PC-9 (cell line): ENCODE results near the gene ZC3H14. TPM values are rescaled to one million over a fixed set of nuclear protein-coding genes. Genes with fewer than 3 reads are reported as not detected.
A peak's percentile ranks its signal among the peaks of the same experiment; 100 is the strongest.

Source experiments
- BruUV-seq: library from RNA; stranded (reverse); fragments of 400-500 nt; replicated peaks from 2 replicates; lab custom pipeline; 2021; lab: Mats Ljungman, UMichigan
- CTCF ChIA-PET: fragments of 300-600 bp; sonication (Branson Sonifier 250); formaldehyde crosslinking; loops from one replicate; lab custom pipeline; 2022; ENCODE audit warnings: antibody characterized with exemption; lab: Charles Lee
- POLR2A ChIA-PET: fragments of 300-600 bp; sonication (Branson Sonifier 250); formaldehyde crosslinking; loops from one replicate; lab custom pipeline; 2022; ENCODE audit warnings: antibody characterized with exemption; ENCODE audit not compliant: unreplicated experiment; lab: Charles Lee
- DNase-seq, 2 experiments: peaks; one replicate each; pipeline versions ENCODE4 v3.0.0 to v3.0.0-alpha.2; 2015 to 2022; ENCODE audit warnings: mixed read lengths in 1 of 2
- H2AFZ ChIP-seq: fragments of 200-600 bp; sonication (generic); 2 replicates; pipeline ENCODE4 v1.8.1; 2017; ENCODE audit warnings: antibody characterized with exemption
- H3F3A ChIP-seq: fragments of 200-600 bp; sonication (generic); 2 replicates; pipeline ENCODE4 v1.8.1; 2017; ENCODE audit warnings: antibody characterized with exemption, mild to moderate bottlenecking, low read depth; ENCODE audit not compliant: insufficient read depth
- H3K27ac ChIP-seq: fragments of 200-600 bp; sonication (generic); 2 replicates; pipeline ENCODE4 v1.6.1; 2016; ENCODE audit warnings: mixed run types
- H3K27me3 ChIP-seq: fragments of 200-600 bp; sonication (generic); 2 replicates; pipeline ENCODE4 v1.6.1; 2016; ENCODE audit warnings: low read depth, mixed run types; ENCODE audit not compliant: insufficient read depth
- H3K36me3 ChIP-seq: fragments of 200-600 bp; sonication (generic); 2 replicates; pipeline ENCODE4 v1.6.1; 2016; ENCODE audit warnings: low read depth, mixed run types
- H3K4me1 ChIP-seq: fragments of 200-600 bp; sonication (generic); replicated peaks from 2 replicates; pipeline ENCODE4 v1.6.1; 2016; ENCODE audit warnings: mixed run types; ENCODE audit not compliant: insufficient read depth
- H3K4me2 ChIP-seq: fragments of 200-600 bp; sonication (generic); 2 replicates; pipeline ENCODE4 v1.6.1; 2017; ENCODE audit warnings: mixed run types
- H3K4me3 ChIP-seq: fragments of 200-600 bp; sonication (generic); 2 replicates; pipeline ENCODE4 v1.6.1; 2016; ENCODE audit warnings: mixed run types
- H3K79me2 ChIP-seq: fragments of 200-600 bp; sonication (generic); 2 replicates; pipeline ENCODE4 v1.6.1; 2017; ENCODE audit warnings: low read depth, mixed run types
- H3K9me2 ChIP-seq: fragments of 200-600 bp; sonication (generic); 2 replicates; pipeline ENCODE4 v1.8.1; 2017; ENCODE audit warnings: mild to moderate bottlenecking; ENCODE audit not compliant: insufficient read depth
- H3K9me3 ChIP-seq: fragments of 200-600 bp; sonication (generic); 2 replicates; pipeline ENCODE4 v1.8.1; 2016; ENCODE audit warnings: low read depth; ENCODE audit not compliant: insufficient read depth
- H4K20me1 ChIP-seq: fragments of 200-600 bp; sonication (generic); 2 replicates; pipeline ENCODE4 v1.8.1; 2017; ENCODE audit not compliant: insufficient read depth
- EZH2 ChIP-seq: fragments of 200-600 bp; sonication (generic); IDR thresholded peaks from 2 replicates; pipeline ENCODE4 v1.8.0; 2017; ENCODE audit warnings: antibody characterized with exemption, low read depth
- intact Hi-C: fragments of 100-400 bp; cut with micrococcal nuclease; formaldehyde crosslinking; loops from one replicate; pipeline ENCODE4 v1.10.0; 2022; ENCODE audit not compliant: unreplicated experiment
- total RNA-seq: library from RNA; stranded (reverse); gene quantifications from 2 replicates; pipeline ENCODE4 v1.2.3, GENCODE V29; 2021
- TF ChIP-seq, protein P1 (sequence below): fragments of 200-600 bp; sonication (generic); conservative IDR thresholded peaks from 2 replicates; pipeline ENCODE4 v1.6.1; 2017; ENCODE audit warnings: mixed run types, antibody characterized with exemption, mild to moderate bottlenecking, moderate library complexity

The ZC3H14 gene
- total RNA-seq, 1 experiment from 2014 or later: 20.2 TPM

DNA sequence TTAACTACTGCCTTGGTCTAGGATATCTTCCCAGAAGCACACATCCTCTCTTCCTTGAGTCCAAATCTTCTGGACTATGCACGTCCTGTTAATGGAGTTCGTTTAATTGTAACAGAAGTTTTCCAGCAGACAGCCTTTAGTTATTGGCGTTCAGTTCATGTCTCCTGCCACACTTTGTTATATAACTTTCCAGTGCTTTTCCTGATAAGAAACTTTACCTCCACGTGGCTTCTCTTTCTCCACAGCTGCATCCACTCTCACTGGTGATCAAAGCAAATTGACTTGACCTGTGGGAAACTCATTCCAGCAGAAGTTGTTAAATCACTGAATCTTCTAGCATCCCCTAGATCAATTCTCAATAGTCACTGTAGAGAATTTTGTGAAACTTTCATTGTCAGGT, 27.0 kb upstream of the ZC3H14 start:
- no peaks in the 10 kb centered on the region for H4K20me1 ChIP-seq
- no peak overlapping the region for H2AFZ ChIP-seq
- intact Hi-C loops: no loop called here
- DNase-seq: no peak
- H3K36me3 ChIP-seq: no peaks in the 10 kb centered on the region
- CTCF ChIA-PET: no interaction called here
- H3K9me2 ChIP-seq: no peaks in the 10 kb centered on the region
- POLR2A ChIA-PET: no interaction called here
- H3K4me2 ChIP-seq: no peak overlapping the region
- no TSS peak for BruUV-seq
- no peaks in the 10 kb centered on the region for H3F3A ChIP-seq
- no peaks in the 10 kb centered on the region for H3K9me3 ChIP-seq
- TF ChIP-seq, protein P1, sequence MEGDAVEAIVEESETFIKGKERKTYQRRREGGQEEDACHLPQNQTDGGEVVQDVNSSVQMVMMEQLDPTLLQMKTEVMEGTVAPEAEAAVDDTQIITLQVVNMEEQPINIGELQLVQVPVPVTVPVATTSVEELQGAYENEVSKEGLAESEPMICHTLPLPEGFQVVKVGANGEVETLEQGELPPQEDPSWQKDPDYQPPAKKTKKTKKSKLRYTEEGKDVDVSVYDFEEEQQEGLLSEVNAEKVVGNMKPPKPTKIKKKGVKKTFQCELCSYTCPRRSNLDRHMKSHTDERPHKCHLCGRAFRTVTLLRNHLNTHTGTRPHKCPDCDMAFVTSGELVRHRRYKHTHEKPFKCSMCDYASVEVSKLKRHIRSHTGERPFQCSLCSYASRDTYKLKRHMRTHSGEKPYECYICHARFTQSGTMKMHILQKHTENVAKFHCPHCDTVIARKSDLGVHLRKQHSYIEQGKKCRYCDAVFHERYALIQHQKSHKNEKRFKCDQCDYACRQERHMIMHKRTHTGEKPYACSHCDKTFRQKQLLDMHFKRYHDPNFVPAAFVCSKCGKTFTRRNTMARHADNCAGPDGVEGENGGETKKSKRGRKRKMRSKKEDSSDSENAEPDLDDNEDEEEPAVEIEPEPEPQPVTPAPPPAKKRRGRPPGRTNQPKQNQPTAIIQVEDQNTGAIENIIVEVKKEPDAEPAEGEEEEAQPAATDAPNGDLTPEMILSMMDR: no peak
- TF ChIP-seq EZH2: no peak
- no peak overlapping the region for H3K27ac ChIP-seq
- no peaks in the 10 kb centered on the region for H3K4me1 ChIP-seq
- H3K27me3 ChIP-seq: no peaks in the 10 kb centered on the region
- H3K4me3 ChIP-seq: no peak overlapping the region
- no peaks in the 10 kb centered on the region for H3K79me2 ChIP-seq

DNA sequence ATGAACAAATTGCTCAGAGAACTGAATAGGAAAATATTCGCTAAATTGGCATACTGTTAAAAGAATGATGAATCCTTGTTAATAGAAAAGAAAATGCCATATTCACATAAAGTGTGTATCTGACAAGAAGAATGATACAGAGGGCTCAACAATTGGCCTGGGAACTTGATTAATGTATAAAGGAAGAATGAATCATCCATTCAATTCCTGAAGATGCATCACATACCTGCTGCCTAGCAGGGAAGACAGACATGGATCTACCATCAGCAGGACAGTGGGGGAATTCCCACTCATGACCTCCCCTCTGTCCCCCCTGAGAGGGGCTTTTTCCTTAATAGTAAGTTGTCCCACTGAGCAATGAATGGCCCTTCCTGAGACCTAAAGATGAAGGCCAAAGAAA, 21.5 kb upstream of the ZC3H14 start:
- H3K36me3 ChIP-seq: no peaks in the 10 kb centered on the region
- TF ChIP-seq, protein P1: no peak
- no peak for TF ChIP-seq EZH2
- H3K27me3 ChIP-seq: no peaks in the 10 kb centered on the region
- no peaks in the 10 kb centered on the region for H3F3A ChIP-seq
- ChIA-PET CTCF (no interaction called here), POLR2A (no interaction called here)
- H2AFZ ChIP-seq: no peak overlapping the region
- H3K27ac ChIP-seq: no peak overlapping the region
- H3K79me2 ChIP-seq: no peaks in the 10 kb centered on the region
- no TSS peak for BruUV-seq
- no peak overlapping the region for H3K4me2 ChIP-seq
- H3K4me3 ChIP-seq: no peak overlapping the region
- no peak for DNase-seq
- H3K4me1 ChIP-seq: peaks cover 13% of the 10 kb centered on the region
- no peaks in the 10 kb centered on the region for H3K9me3 ChIP-seq
- no peaks in the 10 kb centered on the region for H3K9me2 ChIP-seq
- intact Hi-C loops: no loop called here
- no peaks in the 10 kb centered on the region for H4K20me1 ChIP-seq

DNA sequence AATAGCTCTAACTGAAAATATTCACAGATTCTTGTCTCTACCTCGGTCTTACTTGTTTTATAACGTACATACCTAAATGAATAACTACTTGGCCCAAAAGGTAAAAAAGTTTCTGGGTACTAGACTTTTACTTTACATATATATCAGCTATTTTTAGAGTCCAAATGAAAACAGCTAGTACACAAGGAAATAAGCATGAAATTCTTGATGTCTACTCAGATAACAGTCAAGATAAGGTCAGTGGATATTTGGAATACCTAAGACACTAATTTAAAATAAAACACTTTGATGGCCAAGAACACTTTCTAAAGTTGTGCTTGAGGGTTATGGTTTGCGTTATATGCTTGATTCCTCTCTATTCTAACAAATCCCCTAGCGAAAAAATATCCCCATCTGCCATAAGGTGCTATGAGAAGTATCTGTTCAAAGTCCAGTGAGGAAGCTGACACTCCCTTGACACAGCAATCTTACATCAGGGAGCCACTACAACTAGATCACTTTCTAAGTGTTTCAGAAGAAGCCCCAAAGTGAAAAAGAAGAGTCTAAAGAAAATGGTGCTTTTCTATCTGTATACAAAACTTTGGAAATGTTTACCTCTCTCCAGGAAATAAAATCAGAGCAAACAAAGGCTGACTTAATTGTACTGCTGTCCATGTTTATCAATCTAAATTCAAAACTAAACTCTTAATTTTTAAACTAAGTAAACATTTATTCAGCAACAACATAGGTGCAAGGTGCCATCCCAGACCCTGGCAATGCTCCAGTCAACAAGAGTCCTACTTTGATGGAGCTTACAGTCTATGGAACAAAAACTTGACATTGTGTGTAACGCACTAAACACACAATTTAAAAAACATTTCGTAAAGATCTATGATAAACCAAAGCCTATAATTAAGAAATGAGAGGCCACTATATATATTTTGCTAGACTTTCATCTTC, 19.7 kb upstream of the ZC3H14 start:
- Histone ChIP-seq H3K36me3 (no peaks in the 10 kb centered on the region), H2AFZ (no peak overlapping the region), H3F3A (no peaks in the 10 kb centered on the region), H3K27me3 (no peaks in the 10 kb centered on the region), H3K9me2 (no peaks in the 10 kb centered on the region), H3K79me2 (no peaks in the 10 kb centered on the region), H3K4me1 (peaks cover 13% of the 10 kb centered on the region), H3K9me3 (no peaks in the 10 kb centered on the region), H3K4me2 (0 out of 2 replicates have a peak overlapping the region, but pooled peaks have one; percentile 11), H3K27ac (no peak overlapping the region), H4K20me1 (no peaks in the 10 kb centered on the region), H3K4me3 (no peak overlapping the region)
- DNase-seq: peak in 1 of 2 experiments; percentile 36
- no TSS peak for BruUV-seq
- intact Hi-C loops: no loop called here
- no peak for TF ChIP-seq EZH2
- TF ChIP-seq, protein P1: no peak
- CTCF ChIA-PET: no interaction called here
- POLR2A ChIA-PET: no interaction called here
